HepG2 (cell line): Measurements from ENCODE around the gene ZNF341. TPM values are rescaled to one million over a fixed set of nuclear protein-coding genes. Genes with fewer than 3 reads are reported as not detected.
A peak's percentile ranks its signal among the peaks of the same experiment; 100 is the strongest.

Experiments
- ADNP ChIP-seq: sonication (generic); formaldehyde crosslinking; IDR thresholded peaks from 2 replicates; pipeline ENCODE4 v1.4.0; 2020; ENCODE audit warnings: missing genetic modification reagents
- BCL6 ChIP-seq: IDR thresholded peaks from 2 replicates; pipeline ENCODE4 v1.6.1; 2016; ENCODE audit warnings: missing genetic modification reagents, missing compliant biosample characterization
- CAMTA2 ChIP-seq: sonication (generic); formaldehyde crosslinking; IDR thresholded peaks from 2 replicates; pipeline ENCODE4 v1.4.0; 2020; ENCODE audit warnings: mild to moderate bottlenecking, missing genetic modification reagents, borderline replicate concordance
- CREM ChIP-seq, 2 experiments: sonication (generic) in 1 of 2; formaldehyde crosslinking in 1 of 2; IDR thresholded peaks; 2 replicates each; pipeline versions ENCODE4 v1.4.0 to v1.6.1; 2016 to 2020; ENCODE audit warnings: antibody characterized with exemption in 1 of 2, mild to moderate bottlenecking in 1 of 2, missing genetic modification reagents in 1 of 2
- HIC2 ChIP-seq: sonication (generic); formaldehyde crosslinking; IDR thresholded peaks from 2 replicates; pipeline ENCODE4 v1.9.0; 2022; ENCODE audit warnings: low read depth, missing genetic modification reagents
- HMGXB4 ChIP-seq, 2 experiments: sonication (generic) in 1 of 2; formaldehyde crosslinking in 1 of 2; IDR thresholded peaks; 2 replicates each; pipeline versions ENCODE4 v1.4.0 to v1.6.1; 2018 to 2020; ENCODE audit warnings: missing genetic modification reagents in 2 of 2, borderline replicate concordance in 1 of 2, low read depth in 1 of 2, mild to moderate bottlenecking in 1 of 2, missing biosample characterization in 1 of 2
- MIER3 ChIP-seq: IDR thresholded peaks from 2 replicates; pipeline ENCODE4 v1.6.1; 2016; ENCODE audit warnings: missing compliant biosample characterization, borderline replicate concordance
- MXD4 ChIP-seq: IDR thresholded peaks from 2 replicates; pipeline ENCODE4 v1.6.1; 2016; ENCODE audit warnings: mild to moderate bottlenecking, missing biosample characterization, missing genetic modification reagents
- NFRKB ChIP-seq: fragments of 450-650 bp; IDR thresholded peaks from 2 replicates; pipeline ENCODE4 v1.6.1; 2017
- POLR2A ChIP-seq, 2 experiments: IDR thresholded peaks; 2 replicates each; pipeline ENCODE4 v1.6.1; 2011; ENCODE audit warnings: low read depth in 2 of 2, low read length in 2 of 2, mild to moderate bottlenecking in 1 of 2, moderate library complexity in 1 of 2; ENCODE audit not compliant: insufficient read depth in 1 of 2
- TFDP1 ChIP-seq: IDR thresholded peaks from 2 replicates; pipeline ENCODE4 v1.6.1; 2016; ENCODE audit warnings: missing compliant biosample characterization, missing genetic modification reagents, borderline replicate concordance
- ZBTB2 ChIP-seq: sonication (generic); formaldehyde crosslinking; IDR thresholded peaks from 2 replicates; pipeline ENCODE4 v1.8.0; 2022; ENCODE audit warnings: low read depth, missing genetic modification reagents
- ZBTB37 ChIP-seq: sonication (generic); formaldehyde crosslinking; IDR thresholded peaks from 2 replicates; pipeline ENCODE4 v1.4.0; 2020; ENCODE audit warnings: mild to moderate bottlenecking, missing genetic modification reagents
- ZKSCAN8 ChIP-seq: IDR thresholded peaks from 2 replicates; pipeline ENCODE4 v1.6.1; 2016; ENCODE audit warnings: borderline replicate concordance, missing genetic modification reagents, missing compliant biosample characterization
- ZNF567 ChIP-seq: sonication (generic); formaldehyde crosslinking; IDR thresholded peaks from 2 replicates; pipeline ENCODE4 v1.8.1; 2023; ENCODE audit warnings: mild to moderate bottlenecking, missing genetic modification reagents, borderline replicate concordance
- ZNF747 ChIP-seq: sonication (generic); formaldehyde crosslinking; IDR thresholded peaks from 2 replicates; pipeline ENCODE4 v1.8.1; 2023; ENCODE audit warnings: missing genetic modification reagents, mild to moderate bottlenecking, borderline replicate concordance
- ZNF800 ChIP-seq: sonication (generic); formaldehyde crosslinking; IDR thresholded peaks from 2 replicates; pipeline ENCODE4 v1.4.0; 2020; ENCODE audit warnings: missing genetic modification reagents
- ZNF841 ChIP-seq: sonication (generic); formaldehyde crosslinking; IDR thresholded peaks from 2 replicates; pipeline ENCODE4 v1.8.1; 2023; ENCODE audit warnings: missing genetic modification reagents, borderline replicate concordance
- polyA plus RNA-seq, 8 experiments: library from polyadenylated mRNA; depleted of rRNA in 3 of 8; stranded (reverse) in 7 of 8; unstranded in 1 of 8; fragments of >200 nt; fragmentation: Illumina TruSeq in 4 of 8; extraction: Trizol in 4 of 8; gene quantifications; 2 replicates each; pipeline versions ENCODE4 v1.2.1 to v1.2.3, GENCODE V29; 2011 to 2016; ENCODE audit warnings: low read depth in 4 of 8, missing spikeins in 1 of 8, mixed read lengths in 1 of 8; ENCODE audit not compliant: insufficient read depth in 1 of 8
- total RNA-seq, 5 experiments: library from RNA; depleted of rRNA; stranded (reverse); fragments of >200 nt; fragmentation: Illumina TruSeq; extraction: Trizol; gene quantifications; 2 replicates each; pipeline ENCODE4 v1.2.3, GENCODE V29; 2016; ENCODE audit warnings: low read depth in 1 of 5

The ZNF341 gene
- total and polyA plus RNA-seq, 2 of the 13 experiments (the other 11 are each of a cell fraction or from before 2014, with no cell fraction given), result 1.1 to 2.2 TPM

- TF ChIP-seq ZNF800 (no peak), NFRKB (no peak), CREM (IDR thresholded peaks at IDR 0.05) (no peak), CREM (CRISPR knock-in tag; IDR thresholded peaks at IDR 0.05) (no peak), ZBTB37 (CRISPR knock-in tag) (no peak), ZKSCAN8 (peak; percentile 65; the same call in 1 of the 2 replicates), TFDP1 (CRISPR knock-in tag) (no peak; the same call in 1 of the 2 replicates), ZNF747 (CRISPR knock-in tag) (no peak), HMGXB4 (CRISPR knock-in tag; IDR thresholded peaks at IDR 0.05; ENCODE audit: borderline replicate concordance in 1 of 2, low read depth in 1 of 2) (peak in 1 of 2 experiments; percentile 44; a peak in 2 of 4 replicates), POLR2A (IDR thresholded peaks at IDR 0.05; ENCODE audit: insufficient read depth in 1 of 2, low read depth in 2 of 2, low read length in 2 of 2) (peak; percentile 50 to 51; a peak in 3 of 4 replicates), ADNP (CRISPR knock-in tag) (0 out of 2 replicates have a peak, but pooled peaks have one; percentile 77), BCL6 (peak; percentile 18; the same call in 1 of the 2 replicates), MIER3 (CRISPR knock-in tag) (no peak), ZBTB2 (CRISPR knock-in tag) (peak; percentile 86), CAMTA2 (peak; percentile 71), ZNF841 (CRISPR knock-in tag) (no peak), MXD4 (no peak; the same call in 1 of the 2 replicates), HIC2 (CRISPR knock-in tag) (no peak), ZNF567 (CRISPR knock-in tag) (0 out of 2 replicates have a peak, but pooled peaks have one; percentile 54)
These were observed 46.3 kb upstream of the ZNF341 start (continued) for GRCh38 chr20:33685328-33686099.
